Urinary bladder (tissue), 4 donors: Measurements from ENCODE around the gene SLC16A9. TPM values are rescaled to one million over a fixed set of nuclear protein-coding genes. Genes with fewer than 3 reads are reported as not detected.

Experiments
- DNase-seq: peaks from one replicate; pipeline ENCODE4 v3.0.0-alpha.2; 2015; ENCODE audit errors: extremely low spot score
- H3K27ac ChIP-seq: one replicate; pipeline ENCODE4 v1.5.1; 2013; ENCODE audit warnings: low read depth, mild to moderate bottlenecking, moderate library complexity
- H3K36me3 ChIP-seq: one replicate; pipeline ENCODE4 v1.6.1; 2013; ENCODE audit warnings: mild to moderate bottlenecking, moderate library complexity; ENCODE audit not compliant: insufficient read depth
- H3K4me1 ChIP-seq: one replicate; pipeline ENCODE4 v1.6.1; 2013; ENCODE audit warnings: mild to moderate bottlenecking, moderate library complexity; ENCODE audit not compliant: insufficient read depth
- H3K4me3 ChIP-seq: one replicate; pipeline ENCODE4 v1.5.1; 2013; ENCODE audit warnings: low read depth, low read length
- WGBS: extraction: QIAGEN DNeasy Blood & Tissue Kit; methylation state at CpG from one replicate; pipeline ENCODE4 v1.1.7; 2013; 5-methylcytosine and 5-hydroxymethylcytosine counted together
- polyA plus RNA-seq: library from polyadenylated mRNA; stranded (reverse); fragments of 200-250 nt; gene quantifications from one replicate; pipeline ENCODE4 v1.2.3, GENCODE V29; 2013
- total RNA-seq: library from RNA; depleted of rRNA; stranded (reverse); fragments of >200 nt; gene quantifications from one replicate; pipeline ENCODE4 v1.2.3, GENCODE V29; 2014
- donor health status: healthy with polysubstance abuse.
- donor health status: healthy.

SLC16A9 gene
- total and polyA plus RNA-seq, 2 donors = 1.2 to 9.2 TPM

- 96% methylated on average over 8 of the region's 8 CpGs for WGBS
- no peak for DNase-seq
- Histone ChIP-seq H3K36me3 (no peaks in the 10 kb centered on the region), H3K4me3 (no peak overlapping the region), H3K4me1 (no peaks in the 10 kb centered on the region), H3K27ac (no peak overlapping the region)
These were observed 2.5 kb downstream of the SLC16A9 start for GRCh38 chr10:59706851-59707797.

GRCh38 chr10:59705931-59706330 lies 3.7 kb downstream of the SLC16A9 start:
- no peak overlapping the region for H3K27ac ChIP-seq
- no peak for DNase-seq
- H3K4me3 ChIP-seq = no peak overlapping the region
- no peaks in the 10 kb centered on the region for H3K4me1 ChIP-seq
- no peaks in the 10 kb centered on the region for H3K36me3 ChIP-seq

- H3K27ac ChIP-seq = no peak overlapping the region
- DNase-seq = no peak
- H3K4me3 ChIP-seq = no peak overlapping the region
- WGBS = 61% methylated on average over 2 of the region's 2 CpGs
- no peaks in the 10 kb centered on the region for H3K4me1 ChIP-seq
- H3K36me3 ChIP-seq = no peaks in the 10 kb centered on the region
These were observed 5.0 kb downstream of the SLC16A9 start for GRCh38 chr10:59704630-59705029.

GRCh38 chr10:59702347-59702746 lies 7.3 kb downstream of the SLC16A9 start:
- Histone ChIP-seq H3K36me3 (no peaks in the 10 kb centered on the region), H3K27ac (no peak overlapping the region), H3K4me3 (no peak overlapping the region), H3K4me1 (no peaks in the 10 kb centered on the region)
- no peak for DNase-seq
- 73% methylated on average over 4 of the region's 4 CpGs for WGBS

GRCh38 chr10:59700709-59701108 lies 8.9 kb downstream of the SLC16A9 start:
- Histone ChIP-seq H3K36me3 (no peaks in the 10 kb centered on the region), H3K27ac (no peak overlapping the region), H3K4me3 (no peak overlapping the region), H3K4me1 (no peaks in the 10 kb centered on the region)
- no peak for DNase-seq
- 47% methylated on average over 4 of the region's 4 CpGs for WGBS

- no peak overlapping the region for H3K27ac ChIP-seq
- no peak for DNase-seq
These were observed 11.3 kb downstream of the SLC16A9 start for GRCh38 chr10:59698326-59698725.

GRCh38 chr10:59695637-59696036 lies 14.0 kb downstream of the SLC16A9 start:
- no peaks in the 10 kb centered on the region for H3K4me1 ChIP-seq
- no peak overlapping the region for H3K27ac ChIP-seq
- H3K4me3 ChIP-seq = no peak overlapping the region
- WGBS = 79% methylated on average over 3 of the region's 3 CpGs
- H3K36me3 ChIP-seq = no peaks in the 10 kb centered on the region
- DNase-seq = no peak

More at GRCh38 chr10:59698326-59698725, 11.3 kb downstream of the SLC16A9 start:
- no peak overlapping the region for H3K4me3 ChIP-seq
- H3K36me3 ChIP-seq = no peaks in the 10 kb centered on the region
- WGBS = 71% methylated on average over 1 of the region's 1 CpG
- no peaks in the 10 kb centered on the region for H3K4me1 ChIP-seq

GRCh38 chr10:59694936-59695335 lies 14.7 kb downstream of the SLC16A9 start:
- Histone ChIP-seq H3K27ac (no peak overlapping the region), H3K36me3 (no peaks in the 10 kb centered on the region), H3K4me1 (no peaks in the 10 kb centered on the region), H3K4me3 (no peak overlapping the region)
- 99% methylated on average over 1 of the region's 1 CpG for WGBS
- DNase-seq = no peak

GRCh38 chr10:59692113-59692512 lies 17.5 kb downstream of the SLC16A9 start:
- Histone ChIP-seq H3K27ac (no peak overlapping the region), H3K36me3 (no peaks in the 10 kb centered on the region), H3K4me3 (no peak overlapping the region), H3K4me1 (no peaks in the 10 kb centered on the region)
- WGBS = 69% methylated on average over 2 of the region's 2 CpGs
- DNase-seq = no peak

- no peak overlapping the region for H3K27ac ChIP-seq
- no peak for DNase-seq
- no peak overlapping the region for H3K4me3 ChIP-seq
- H3K36me3 ChIP-seq = no peaks in the 10 kb centered on the region
- WGBS = 80% methylated on average over 5 of the region's 5 CpGs
- H3K4me1 ChIP-seq = no peaks in the 10 kb centered on the region
These were observed 20.7 kb downstream of the SLC16A9 start for GRCh38 chr10:59688921-59689351.

- WGBS = 97% methylated on average over 1 of the region's 1 CpG
- DNase-seq = no peak
- no peak overlapping the region for H3K4me3 ChIP-seq
- H3K36me3 ChIP-seq = no peaks in the 10 kb centered on the region
- no peaks in the 10 kb centered on the region for H3K4me1 ChIP-seq
- H3K27ac ChIP-seq = no peak overlapping the region
These were observed 22.0 kb downstream of the SLC16A9 start for GRCh38 chr10:59687657-59688056.

- Histone ChIP-seq H3K4me3 (no peak overlapping the region), H3K36me3 (no peaks in the 10 kb centered on the region), H3K27ac (no peak overlapping the region), H3K4me1 (no peaks in the 10 kb centered on the region)
- WGBS = 93% methylated on average over 5 of the region's 5 CpGs
- DNase-seq = no peak
These were observed 25.6 kb downstream of the SLC16A9 start for GRCh38 chr10:59684006-59684405.

GRCh38 chr10:59682986-59683937 lies 26.4 kb downstream of the SLC16A9 start:
- H3K36me3 ChIP-seq = no peaks in the 10 kb centered on the region
- no peak overlapping the region for H3K27ac ChIP-seq
- 96% methylated on average over 2 of the region's 2 CpGs for WGBS
- no peaks in the 10 kb centered on the region for H3K4me1 ChIP-seq
- no peak overlapping the region for H3K4me3 ChIP-seq
- DNase-seq = no peak
